K562 (cell line): ENCODE measurements around the gene ING1. TPM values are rescaled to one million over a fixed set of nuclear protein-coding genes. Genes with fewer than 3 reads are reported as not detected.
A peak's percentile ranks its signal among the peaks of the same experiment; 100 is the strongest.

ENCODE experiments used
- ATAC-seq: fragments of 200-7000 bp; cut with Tn5 transposase; 3 replicates; pipeline ENCODE4 v1.9.1; 2020; ENCODE audit warnings: moderate library complexity
- BruUV-seq: library from RNA; stranded (reverse); fragments of 400-500 nt; replicated peaks from 2 replicates; lab custom pipeline; 2021; lab: Mats Ljungman, UMichigan
- CTCF ChIA-PET: fragments of 300-600 bp; formaldehyde crosslinking; extraction: SDS; loops from one replicate; lab custom pipeline; 2021; ENCODE audit warnings: low intra/inter-chr PET ratio; lab: Yijun Ruan, JAX
- POLR2A ChIA-PET: fragments of 300-600, 350-650 bp; sonication (Branson Sonifier 250); formaldehyde crosslinking; extraction: SDS; loops from one replicate; lab custom pipeline; 2021; ENCODE audit warnings: antibody characterized with exemption, inconsistent platforms; lab: Yijun Ruan, JAX
- DNase-seq, 4 experiments: peaks; one replicate each; pipeline versions ENCODE4 v3.0.0 to v3.0.0-alpha.2; 2011 to 2018; ENCODE audit warnings: low spot score in 3 of 4, mixed read lengths in 3 of 4; ENCODE audit errors: extremely low read depth in 1 of 4
- FAIRE-seq: peaks from 2 replicates; lab custom pipeline; 2011; peaks lifted over from hg19 to GRCh38; lab: Jason Lieb, UNC
- H2AFZ ChIP-seq: 2 replicates; pipeline ENCODE4 v1.6.0; 2011; ENCODE audit warnings: low read depth, low read length, control low read depth, inconsistent platforms
- H3K27ac ChIP-seq: fragments of 200-600 bp; 3 replicates; pipeline ENCODE4 v1.8.0; 2011; ENCODE audit warnings: low read depth, mild to moderate bottlenecking, control low read depth, inconsistent platforms, low read length, moderate library complexity, mixed read lengths; ENCODE audit errors: extremely low read depth
- H3K27me3 ChIP-seq, 2 experiments: fragments of 300-600 bp in 1 of 2; 2 replicates in 1 of 2; 3 replicates in 1 of 2; pipeline versions ENCODE4 v1.6.0 to v1.8.0; 2011; ENCODE audit warnings: inconsistent platforms in 2 of 2, low read length in 2 of 2, mild to moderate bottlenecking in 1 of 2, mixed read lengths in 1 of 2, moderate library complexity in 1 of 2; ENCODE audit not compliant: control insufficient read depth in 2 of 2, insufficient read depth in 2 of 2
- H3K36me3 ChIP-seq: fragments of 300-600 bp; 3 replicates; pipeline ENCODE4 v1.8.0; 2011; ENCODE audit warnings: mild to moderate bottlenecking, low read length, inconsistent platforms; ENCODE audit not compliant: control insufficient read depth, insufficient read depth
- H3K4me1 ChIP-seq, 2 experiments: fragments of 200-600 bp in 1 of 2; replicated peaks in 1 of 2; 2 replicates in 1 of 2; 3 replicates in 1 of 2; pipeline versions ENCODE4 v1.5.1 to v1.8.0; 2011; ENCODE audit warnings: inconsistent platforms in 2 of 2, low read length in 2 of 2, mild to moderate bottlenecking in 1 of 2, mixed read lengths in 1 of 2, moderate library complexity in 1 of 2; ENCODE audit not compliant: control insufficient read depth in 2 of 2, insufficient read depth in 2 of 2
- H3K4me2 ChIP-seq: 2 replicates; pipeline ENCODE4 v1.6.1; 2011; ENCODE audit warnings: low read length, control low read depth, inconsistent platforms, mixed read lengths; ENCODE audit not compliant: insufficient read depth
- H3K4me3 ChIP-seq: fragments of 200-600 bp; sonication (generic), shearing (Covaris generic); 2 replicates; pipeline ENCODE4 v1.5.1; 2016; ENCODE audit warnings: control low read depth, inconsistent platforms
- H3K79me2 ChIP-seq: fragments of 200-600 bp; 3 replicates; pipeline ENCODE4 v1.8.0; 2011; ENCODE audit warnings: low read length, inconsistent platforms; ENCODE audit not compliant: control insufficient read depth, insufficient read depth
- H3K9ac ChIP-seq, 2 experiments: 2 replicates each; pipeline versions ENCODE4 v1.6.0 to v1.6.1; 2011; ENCODE audit warnings: low read depth in 2 of 2, low read length in 2 of 2, control low read depth in 1 of 2, inconsistent platforms in 1 of 2, mild to moderate bottlenecking in 1 of 2, mixed read lengths in 1 of 2; ENCODE audit not compliant: insufficient read depth in 1 of 2
- H3K9me1 ChIP-seq: one replicate; pipeline ENCODE4 v1.6.0; 2011; ENCODE audit warnings: inconsistent platforms, mild to moderate bottlenecking, low read length, moderate library complexity; ENCODE audit not compliant: control insufficient read depth, insufficient read depth
- H3K9me3 ChIP-seq: replicated peaks from 2 replicates; pipeline ENCODE4 v1.5.1; 2011; ENCODE audit warnings: low read depth, low read length, inconsistent platforms; ENCODE audit not compliant: control insufficient read depth, insufficient read depth
- H4K20me1 ChIP-seq: replicated peaks from 2 replicates; pipeline ENCODE4 v1.6.1; 2011; ENCODE audit warnings: low read length, inconsistent platforms, mixed read lengths; ENCODE audit not compliant: control insufficient read depth, insufficient read depth
- FOSL1 ChIP-seq: fragments of 200-800 bp; sonication (Bioruptor generic); conservative IDR thresholded peaks from 2 replicates; pipeline ENCODE4 v1.6.1; 2016; ENCODE audit warnings: missing genetic modification characterization, missing compliant biosample characterization
- ZNF133 ChIP-seq: fragments of 250-450 bp; sonication (Bioruptor Pico); IDR thresholded peaks from 2 replicates; pipeline ENCODE4 v1.4.0; 2020; ENCODE audit warnings: mild to moderate bottlenecking
- ZNF444 ChIP-seq: fragments of 250-450 bp; sonication (Bioruptor Pico); IDR thresholded peaks from 2 replicates; pipeline ENCODE4 v1.4.0; 2020; ENCODE audit warnings: mild to moderate bottlenecking, moderate library complexity
- WGBS: fragments of 100-300 bp; shearing (Covaris generic); methylation state at CpG from one replicate; pipeline ENCODE4 v1.1.6; 2016; ENCODE audit warnings: low coverage, mixed read lengths; ENCODE audit not compliant: insufficient coverage; ENCODE audit errors: missing lambda C conversion rate; 5-methylcytosine and 5-hydroxymethylcytosine counted together
- in situ Hi-C: fragments of 300-500 bp; cut with MboI; formaldehyde crosslinking; loops from 4 replicates; pipeline ENCODE4 v1.15.0; 2018; ENCODE audit warnings: inconsistent platforms, mixed read lengths
- intact Hi-C: fragments of 100-400 bp; cut with micrococcal nuclease; formaldehyde crosslinking; loops from 2 replicates; pipeline ENCODE4 v1.14.2; 2022
- polyA plus RNA-seq, 8 experiments: library from polyadenylated mRNA; depleted of rRNA in 4 of 8; stranded (reverse) in 5 of 8; unstranded in 3 of 8; fragments of >200 nt; fragmentation: Nextera tagmentation in 2 of 8; fragmentation: Illumina TruSeq in 1 of 8; extraction: Ambion mirVana in 2 of 8; extraction: Trizol in 1 of 8; gene quantifications; 2 replicates each; pipeline versions ENCODE4 v1.2.1 to v1.2.3, GENCODE V29; 2011 to 2014; ENCODE audit warnings: inconsistent platforms in 1 of 8, missing spikeins in 1 of 8
- total RNA-seq, 7 experiments: library from RNA; depleted of rRNA in 6 of 7; stranded (reverse); fragments of >200 nt in 6 of 7; fragmentation: Illumina TruSeq in 2 of 7; extraction: Trizol in 2 of 7; gene quantifications; 2 replicates each; pipeline versions ENCODE4 v1.2.1 to v1.2.3, GENCODE V29; 2011 to 2021; ENCODE audit warnings: low replicate concordance in 1 of 7

The ING1 gene
- total and polyA plus RNA-seq, 9 of the 15 experiments (the other 6 are each of a cell fraction or from before 2014, with no cell fraction given): 1.0 to 20.1 (median 8.2) TPM

- H3K79me2 ChIP-seq: no peaks in the 10 kb centered on the region
- in situ Hi-C loops (no loop called here), intact Hi-C loops (no loop called here)
- 9% methylated on average over 4 of the region's 4 CpGs for WGBS
- H3K27me3 ChIP-seq: peaks cover 7 to 33% of the 10 kb centered on the region in 2 experiments
- no TSS peak for BruUV-seq
- no peaks in the 10 kb centered on the region; a peak in 1 of 5 replicates for H3K4me1 ChIP-seq
- no peaks in the 10 kb centered on the region for H3K36me3 ChIP-seq
- FAIRE-seq (no peak), DNase-seq (no peak), ATAC-seq (no peak)
- no peaks in the 10 kb centered on the region for H4K20me1 ChIP-seq
- no peak overlapping the region for H3K4me2 ChIP-seq
- CTCF ChIA-PET: no interaction called here
- no peak overlapping the region for H3K9ac ChIP-seq
- no peaks in the 10 kb centered on the region for H3K9me3 ChIP-seq
- H3K9me1 ChIP-seq: no peaks in the 10 kb centered on the region
- POLR2A ChIA-PET: no interaction called here
- H2AFZ ChIP-seq: no peak overlapping the region
- no peak overlapping the region for H3K27ac ChIP-seq
- no peak overlapping the region for H3K4me3 ChIP-seq
- TF ChIP-seq ZNF444 (CRISPR knock-in tag) (no peak), FOSL1 (peak; percentile 32; the same call in 1 of the 2 replicates)
Measured at GRCh38 chr13:110759710-110760109, 46.2 kb downstream of the ING1 start.

- FAIRE-seq (no peak), ATAC-seq (no peak; the same call in 2 of the 3 replicates), DNase-seq (no peak)
- Histone ChIP-seq H3K79me2 (no peaks in the 10 kb centered on the region), H3K36me3 (no peaks in the 10 kb centered on the region), H3K9me1 (no peaks in the 10 kb centered on the region), H3K4me2 (no peak overlapping the region), H3K4me1 (no peaks in the 10 kb centered on the region; a peak in 1 of 5 replicates), H4K20me1 (no peaks in the 10 kb centered on the region), H3K27me3 (peaks cover 7 to 33% of the 10 kb centered on the region in 2 experiments), H3K9ac (no peak overlapping the region), H3K9me3 (no peaks in the 10 kb centered on the region), H3K27ac (no peak overlapping the region), H2AFZ (no peak overlapping the region), H3K4me3 (no peak overlapping the region)
- ChIA-PET CTCF (no interaction called here), POLR2A (no interaction called here)
- TF ChIP-seq ZNF133: no peak
- in situ Hi-C loops: no loop called here
- intact Hi-C loops: no loop called here
- 8% methylated on average over 5 of the region's 6 CpGs for WGBS
- no TSS peak for BruUV-seq
Measured at GRCh38 chr13:110760611-110761010, 47.1 kb downstream of the ING1 start.
